Thymus (tissue), 11 donors: Measurements from ENCODE around the gene RAD51B. TPM values are rescaled to one million over a fixed set of nuclear protein-coding genes. Genes with fewer than 3 reads are reported as not detected.

Source experiments
- DNase-seq, 9 donors: peaks; one replicate each; pipeline ENCODE4 v3.0.0-alpha.2; 2013; ENCODE audit warnings: low spot score in 9 of 9, low read depth in 6 of 9, missing footprints in 1 of 9
- H3K27ac ChIP-seq, 2 donors: one replicate each; pipeline ENCODE4 v1.5.1; 2013; ENCODE audit warnings: control low read depth in 1 of 2, low read depth in 1 of 2, low read length in 1 of 2, mild to moderate bottlenecking in 1 of 2, moderate library complexity in 1 of 2
- H3K27me3 ChIP-seq, 2 donors: one replicate each; pipeline ENCODE4 v1.5.1; 2013; ENCODE audit warnings: low read length in 1 of 2; ENCODE audit not compliant: control insufficient read depth in 2 of 2, insufficient read depth in 1 of 2
- H3K36me3 ChIP-seq, 2 donors: one replicate each; pipeline ENCODE4 v1.5.1; 2013; ENCODE audit warnings: low read length in 1 of 2, mild to moderate bottlenecking in 1 of 2, moderate library complexity in 1 of 2; ENCODE audit not compliant: control insufficient read depth in 2 of 2, insufficient read depth in 2 of 2
- H3K4me1 ChIP-seq, 2 donors: one replicate each; pipeline ENCODE4 v1.5.1; 2013; ENCODE audit warnings: low read length in 2 of 2; ENCODE audit not compliant: control insufficient read depth in 2 of 2, insufficient read depth in 2 of 2
- H3K4me3 ChIP-seq, 2 donors: one replicate each; pipeline ENCODE4 v1.5.1; 2013; ENCODE audit warnings: low read length in 2 of 2, control low read depth in 1 of 2, mild to moderate bottlenecking in 1 of 2
- H3K9me3 ChIP-seq, 2 donors: one replicate each; pipeline ENCODE4 v1.5.1; 2013; ENCODE audit warnings: low read length in 1 of 2, mild to moderate bottlenecking in 1 of 2; ENCODE audit not compliant: control insufficient read depth in 2 of 2, insufficient read depth in 1 of 2
- WGBS: extraction: QIAGEN DNeasy Blood & Tissue Kit; methylation state at CpG from one replicate; pipeline ENCODE4 v1.1.7; 2013; 5-methylcytosine and 5-hydroxymethylcytosine counted together
- polyA plus RNA-seq: library from polyadenylated mRNA; stranded (reverse); fragments of 200-250 nt; gene quantifications from one replicate; pipeline ENCODE4 v1.2.3, GENCODE V29; 2013
- total RNA-seq: library from RNA; stranded (reverse); fragments of 120-200 nt; gene quantifications from one replicate; pipeline ENCODE4 v1.2.4, GENCODE V29; 2013
- donor health status: healthy.

RAD51B gene
- total and polyA plus RNA-seq, 2 donors = 7.8 to 17.8 TPM

DNA sequence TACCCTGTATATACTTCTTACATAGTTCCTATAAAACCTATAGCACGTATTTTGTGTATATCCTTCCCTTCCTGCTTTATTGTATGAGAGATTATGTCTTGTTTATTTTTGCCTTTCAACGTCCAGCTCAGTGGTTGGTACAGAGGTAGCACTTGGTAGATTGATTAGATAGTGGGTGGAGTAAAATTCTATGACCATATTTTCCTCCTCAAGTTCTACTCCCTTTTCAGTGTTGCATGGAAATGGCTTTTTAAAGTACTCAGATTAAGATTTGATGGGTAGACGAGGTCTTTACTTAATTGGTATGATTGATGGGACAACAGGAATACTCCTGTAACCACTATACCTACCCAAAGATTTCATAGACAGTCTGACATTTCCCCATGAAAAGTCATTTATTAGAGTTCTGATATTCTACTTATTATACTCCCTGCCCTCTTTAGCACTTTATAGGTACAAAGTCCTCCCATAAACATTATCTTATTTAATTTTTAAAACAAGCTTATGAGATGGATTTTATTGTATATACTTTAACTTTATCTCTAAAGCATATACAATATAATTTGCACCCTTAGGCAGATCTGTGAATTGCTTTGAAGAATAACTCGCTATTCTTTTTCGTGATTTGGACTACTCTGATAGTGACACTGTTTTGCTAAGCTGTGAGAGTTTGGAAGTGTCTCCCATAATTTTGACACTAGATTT is 348.0 kb downstream of the RAD51B start:
- no peak for DNase-seq
- H3K36me3 ChIP-seq = no peaks in the 10 kb centered on the region
- no peak overlapping the region for H3K4me3 ChIP-seq
- H3K9me3 ChIP-seq = no peaks in the 10 kb centered on the region
- 86% methylated on average over 5 of the region's 5 CpGs for WGBS
- no peak overlapping the region for H3K27ac ChIP-seq
- no peaks in the 10 kb centered on the region for H3K4me1 ChIP-seq
- H3K27me3 ChIP-seq = no peaks in the 10 kb centered on the region

- Histone ChIP-seq H3K9me3 (no peaks in the 10 kb centered on the region), H3K4me1 (no peaks in the 10 kb centered on the region), H3K27ac (no peak overlapping the region), H3K36me3 (no peaks in the 10 kb centered on the region), H3K27me3 (no peaks in the 10 kb centered on the region), H3K4me3 (no peak overlapping the region)
- DNase-seq = no peak
- WGBS = 98% methylated on average over 1 of the region's 1 CpG
These were observed 349.0 kb downstream of the RAD51B start for GRCh38 chr14:68168460-68169109.

- Histone ChIP-seq H3K36me3 (no peaks in the 10 kb centered on the region), H3K9me3 (no peaks in the 10 kb centered on the region), H3K4me1 (no peaks in the 10 kb centered on the region), H3K27ac (no peak overlapping the region), H3K27me3 (no peaks in the 10 kb centered on the region), H3K4me3 (no peak overlapping the region)
- WGBS = 98% methylated on average over 3 of the region's 3 CpGs
- no peak for DNase-seq
These were observed 352.6 kb downstream of the RAD51B start for GRCh38 chr14:68172216-68172615.

DNA sequence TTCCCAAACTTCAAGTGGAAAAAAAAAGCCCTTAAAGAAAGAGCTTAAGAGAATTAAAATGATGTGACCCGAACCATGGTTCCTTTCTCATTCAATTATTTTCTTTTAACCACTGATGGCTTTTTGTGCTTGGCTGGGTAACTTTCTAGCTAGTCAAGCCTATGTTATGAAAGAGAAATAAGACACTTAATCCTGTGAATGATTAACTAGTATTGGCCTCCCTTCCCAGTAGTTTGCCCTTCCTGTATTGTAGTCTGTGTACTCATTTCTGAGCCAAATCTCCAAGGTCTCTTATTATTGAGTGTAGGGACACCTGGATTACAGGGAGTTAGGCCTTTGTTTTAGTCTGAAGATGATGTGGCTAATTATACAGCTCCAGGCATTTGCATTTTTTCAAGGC is 353.0 kb downstream of the RAD51B start:
- Histone ChIP-seq H3K27ac (no peak overlapping the region), H3K36me3 (no peaks in the 10 kb centered on the region), H3K9me3 (no peaks in the 10 kb centered on the region), H3K4me1 (no peaks in the 10 kb centered on the region), H3K27me3 (no peaks in the 10 kb centered on the region), H3K4me3 (no peak overlapping the region)
- 96% methylated on average over 1 of the region's 1 CpG for WGBS
- no peak for DNase-seq

GRCh38 chr14:68173227-68173972 is 353.8 kb downstream of the RAD51B start:
- Histone ChIP-seq H3K27ac (no peak overlapping the region), H3K4me1 (no peaks in the 10 kb centered on the region), H3K9me3 (no peaks in the 10 kb centered on the region), H3K4me3 (no peak overlapping the region), H3K27me3 (no peaks in the 10 kb centered on the region), H3K36me3 (no peaks in the 10 kb centered on the region)
- no peak for DNase-seq
- WGBS = 99% methylated on average over 1 of the region's 1 CpG

GRCh38 chr14:68174446-68174845 is 354.9 kb downstream of the RAD51B start:
- H3K4me3 ChIP-seq = no peak overlapping the region
- 100% methylated on average over 2 of the region's 2 CpGs for WGBS
- H3K36me3 ChIP-seq = no peaks in the 10 kb centered on the region
- H3K27ac ChIP-seq = no peak overlapping the region
- no peaks in the 10 kb centered on the region for H3K4me1 ChIP-seq
- H3K27me3 ChIP-seq = no peaks in the 10 kb centered on the region
- no peaks in the 10 kb centered on the region for H3K9me3 ChIP-seq
- no peak for DNase-seq

- H3K27me3 ChIP-seq = no peaks in the 10 kb centered on the region
- H3K4me1 ChIP-seq = peaks cover 0 to 6% of the 10 kb centered on the region in 2 donors
- H3K27ac ChIP-seq = no peak overlapping the region
- 95% methylated on average over 1 of the region's 1 CpG for WGBS
- no peak overlapping the region for H3K4me3 ChIP-seq
- no peaks in the 10 kb centered on the region for H3K36me3 ChIP-seq
- H3K9me3 ChIP-seq = no peaks in the 10 kb centered on the region
- DNase-seq = no peak
These were observed 357.1 kb downstream of the RAD51B start for GRCh38 chr14:68176687-68177086.

DNA sequence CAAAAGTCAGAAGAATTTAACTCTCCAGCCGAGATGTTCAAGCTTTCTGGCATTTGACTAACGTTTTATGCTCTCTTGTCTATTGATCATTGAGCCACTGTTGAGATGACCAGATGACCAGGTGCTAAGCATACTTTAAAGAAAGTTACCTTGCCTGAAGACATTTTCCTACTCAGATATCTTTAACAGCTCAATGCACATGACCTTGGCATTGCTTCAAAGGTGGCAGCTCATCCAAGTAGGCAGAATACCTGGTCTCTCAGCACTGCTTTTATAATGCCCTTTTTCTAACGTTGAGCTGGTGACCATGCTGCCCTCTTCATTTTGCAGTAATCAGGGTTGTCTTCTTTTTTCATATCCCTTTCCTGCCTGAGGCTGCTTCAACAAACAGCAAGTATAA is 358.1 kb downstream of the RAD51B start:
- Histone ChIP-seq H3K27me3 (no peaks in the 10 kb centered on the region), H3K27ac (no peak overlapping the region), H3K4me3 (no peak overlapping the region), H3K9me3 (no peaks in the 10 kb centered on the region), H3K36me3 (no peaks in the 10 kb centered on the region), H3K4me1 (peaks cover 0 to 9% of the 10 kb centered on the region in 2 donors)
- DNase-seq = no peak
- WGBS = 97% methylated on average over 3 of the region's 3 CpGs

DNA sequence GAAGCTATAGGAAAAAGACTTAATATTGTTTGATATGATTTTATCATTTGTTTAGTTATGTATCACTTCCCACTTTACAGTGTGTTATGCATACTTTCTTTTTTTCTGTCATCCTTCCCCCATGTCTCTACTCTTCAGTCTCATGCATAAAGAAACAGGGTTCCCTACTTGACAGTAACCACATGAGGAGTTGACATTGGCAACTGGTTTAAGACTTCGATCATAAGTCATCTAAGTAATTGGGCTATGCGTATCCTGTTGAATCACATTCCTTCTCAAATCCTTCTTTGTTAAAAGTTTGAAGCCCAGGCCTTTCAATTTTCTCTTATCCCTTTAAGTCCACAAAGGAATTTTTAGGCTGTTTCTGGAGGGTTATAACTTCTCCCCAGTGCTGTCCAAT is 358.7 kb downstream of the RAD51B start:
- Histone ChIP-seq H3K4me1 (peaks cover 0 to 12% of the 10 kb centered on the region in 2 donors), H3K36me3 (no peaks in the 10 kb centered on the region), H3K4me3 (no peak overlapping the region)

More for the DNA sequence above, 358.7 kb downstream of the RAD51B start:
- Histone ChIP-seq H3K27me3 (no peaks in the 10 kb centered on the region), H3K9me3 (no peaks in the 10 kb centered on the region), H3K27ac (no peak overlapping the region)
- 97% methylated on average over 2 of the region's 2 CpGs for WGBS
- DNase-seq = no peak
